Measurements from ENCODE around the gene HDAC8.
A peak's percentile ranks its signal among the peaks of the same experiment; 100 is the strongest.

GRCh38 chrX:72573158-72573511 is 492 bp upstream of the HDAC8 start:
- TF ChIP-seq, protein P1, sequence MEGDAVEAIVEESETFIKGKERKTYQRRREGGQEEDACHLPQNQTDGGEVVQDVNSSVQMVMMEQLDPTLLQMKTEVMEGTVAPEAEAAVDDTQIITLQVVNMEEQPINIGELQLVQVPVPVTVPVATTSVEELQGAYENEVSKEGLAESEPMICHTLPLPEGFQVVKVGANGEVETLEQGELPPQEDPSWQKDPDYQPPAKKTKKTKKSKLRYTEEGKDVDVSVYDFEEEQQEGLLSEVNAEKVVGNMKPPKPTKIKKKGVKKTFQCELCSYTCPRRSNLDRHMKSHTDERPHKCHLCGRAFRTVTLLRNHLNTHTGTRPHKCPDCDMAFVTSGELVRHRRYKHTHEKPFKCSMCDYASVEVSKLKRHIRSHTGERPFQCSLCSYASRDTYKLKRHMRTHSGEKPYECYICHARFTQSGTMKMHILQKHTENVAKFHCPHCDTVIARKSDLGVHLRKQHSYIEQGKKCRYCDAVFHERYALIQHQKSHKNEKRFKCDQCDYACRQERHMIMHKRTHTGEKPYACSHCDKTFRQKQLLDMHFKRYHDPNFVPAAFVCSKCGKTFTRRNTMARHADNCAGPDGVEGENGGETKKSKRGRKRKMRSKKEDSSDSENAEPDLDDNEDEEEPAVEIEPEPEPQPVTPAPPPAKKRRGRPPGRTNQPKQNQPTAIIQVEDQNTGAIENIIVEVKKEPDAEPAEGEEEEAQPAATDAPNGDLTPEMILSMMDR (conservative IDR thresholded peaks at IDR 0.05; ENCODE audit: low read length), result 0 out of 2 replicates have a peak, but pooled peaks have one; percentile 13
- TF ChIP-seq EZH2phosphoT487 (IDR thresholded peaks at IDR 0.05; ENCODE audit: borderline replicate concordance), result no peak

Measured in Loucy (cell line).